ENCODE data around the gene CHAT.

GRCh38 chr10:49620286-49620810, 6.5 kb downstream of the CHAT start:
- TF ChIP-seq CTCF (IDR thresholded peaks at IDR 0.05; ENCODE audit: insufficient read depth, low read length) (no peak), POLR2AphosphoS5 (IDR thresholded peaks at IDR 0.05; ENCODE audit: low read depth) (no peak), SPI1 (IDR thresholded peaks at IDR 0.05; ENCODE audit: borderline replicate concordance, low read depth) (no peak), REST (IDR thresholded peaks at IDR 0.05; ENCODE audit: insufficient replicate concordance, low read depth) (no peak), GABPA (IDR thresholded peaks at IDR 0.05; ENCODE audit: low read depth) (no peak)

Data from HL-60 (cell line).